Measurements from ENCODE around the gene CRHR2.

The CRHR2 gene

GRCh38 chr7:30707391-30708357, 25.4 kb upstream of the CRHR2 start:
- no peak for DNase-seq (ENCODE audit: low read depth)
- TF ChIP-seq CTCF (conservative IDR thresholded peaks at IDR 0.05; ENCODE audit: low read depth, low read length) = no peak
- no peak overlapping the region for H3K4me3 ChIP-seq (ENCODE audit: low read length)

DNA sequence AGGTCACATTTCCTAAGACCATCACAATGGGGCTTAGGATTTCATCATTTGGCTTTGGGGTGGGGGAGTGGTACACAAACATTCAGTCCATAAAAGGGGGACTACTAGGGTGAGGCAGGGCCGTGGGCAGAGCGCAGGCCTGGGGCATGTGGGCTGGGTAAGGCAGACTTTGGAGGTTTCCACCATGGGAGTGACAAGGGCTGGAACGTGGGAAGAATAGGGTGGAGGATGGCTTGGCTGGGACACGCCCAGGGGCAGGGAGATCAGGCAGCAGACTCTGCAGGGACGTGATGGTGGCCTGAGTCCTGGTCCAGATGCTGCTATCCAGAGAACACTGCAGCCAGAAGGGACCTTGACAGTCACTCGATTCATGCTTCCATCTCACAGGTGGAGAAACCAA, 24.7 kb upstream of the CRHR2 start:
- H3K4me3 ChIP-seq (ENCODE audit: low read length) = no peak overlapping the region
- DNase-seq (ENCODE audit: low read depth) = no peak
- TF ChIP-seq CTCF (conservative IDR thresholded peaks at IDR 0.05; ENCODE audit: low read depth, low read length) = no peak

DNA sequence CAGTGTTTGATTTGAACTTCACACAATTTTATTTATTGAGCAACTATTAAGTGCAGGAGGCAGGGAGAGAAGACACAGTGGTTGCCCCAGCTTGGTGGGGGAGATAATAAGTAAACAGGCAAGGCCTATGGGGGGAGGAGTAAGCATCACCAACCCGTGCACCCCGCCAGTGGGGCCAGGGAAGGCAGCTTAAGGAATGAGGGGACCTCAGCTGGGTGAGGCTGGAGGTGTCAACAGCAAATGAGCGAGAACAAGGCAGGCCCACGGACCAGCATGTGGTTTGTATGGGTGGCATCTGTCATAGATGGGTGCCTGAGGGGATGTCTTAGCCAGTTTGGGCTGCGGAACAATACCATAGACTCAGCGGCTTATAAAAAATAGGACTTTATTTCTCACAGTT, 24.1 kb upstream of the CRHR2 start:
- no peak overlapping the region for H3K4me3 ChIP-seq (ENCODE audit: low read length)
- DNase-seq (ENCODE audit: low read depth) = no peak
- TF ChIP-seq CTCF (conservative IDR thresholded peaks at IDR 0.05; ENCODE audit: low read depth, low read length) = no peak

DNA sequence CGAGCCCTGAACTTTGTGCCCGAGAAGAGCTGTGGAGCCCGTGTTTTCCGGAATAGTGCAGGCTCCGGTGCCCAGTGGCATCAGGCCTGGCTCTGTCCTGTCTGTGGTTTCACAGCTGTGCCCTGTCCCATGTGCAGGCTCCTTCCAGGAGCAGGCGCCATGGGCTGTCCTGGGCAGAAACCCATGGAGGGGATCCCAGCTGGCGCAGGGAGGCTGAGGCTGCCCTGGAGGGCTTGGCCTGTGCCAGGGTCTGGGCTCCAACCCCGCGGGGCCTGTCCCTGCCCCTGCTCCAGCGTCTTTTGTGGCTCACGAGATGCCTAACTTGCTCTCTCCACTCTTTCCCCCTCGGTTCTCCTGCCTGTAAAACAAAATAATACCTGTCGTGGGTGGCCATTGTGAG, 23.3 kb upstream of the CRHR2 start:
- no peak for DNase-seq (ENCODE audit: low read depth)

GRCh38 chr7:30705008-30705407, 22.8 kb upstream of the CRHR2 start:
- DNase-seq (ENCODE audit: low read depth) = no peak
- TF ChIP-seq CTCF (conservative IDR thresholded peaks at IDR 0.05; ENCODE audit: low read depth, low read length) = no peak
- no peak overlapping the region for H3K4me3 ChIP-seq (ENCODE audit: low read length)

More for the DNA sequence above, 23.3 kb upstream of the CRHR2 start:
- H3K4me3 ChIP-seq (ENCODE audit: low read length) = no peak overlapping the region
- TF ChIP-seq CTCF (conservative IDR thresholded peaks at IDR 0.05; ENCODE audit: low read depth, low read length) = no peak

DNA sequence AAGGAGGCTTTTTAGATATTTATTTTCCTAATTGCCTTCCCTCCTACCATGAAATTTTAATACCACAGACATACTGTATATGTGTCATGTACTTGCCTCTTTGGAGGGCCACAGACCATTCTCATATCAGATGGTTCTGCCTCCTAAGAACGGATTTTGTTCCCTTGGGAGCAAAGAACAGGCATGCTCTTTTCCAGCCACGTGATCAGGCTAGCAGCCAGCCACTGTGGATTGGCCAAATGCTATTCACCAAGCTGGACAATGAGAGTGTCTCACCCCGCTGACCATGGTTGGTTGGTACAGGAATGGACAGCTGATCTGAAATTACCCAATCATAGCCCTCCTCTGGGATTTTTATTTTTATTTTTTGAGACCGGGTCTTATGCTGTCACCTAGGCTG, 21.5 kb upstream of the CRHR2 start:
- no peak for TF ChIP-seq CTCF (conservative IDR thresholded peaks at IDR 0.05; ENCODE audit: low read depth, low read length)
- no peak overlapping the region for H3K4me3 ChIP-seq (ENCODE audit: low read length)
- no peak for DNase-seq (ENCODE audit: low read depth)

DNA sequence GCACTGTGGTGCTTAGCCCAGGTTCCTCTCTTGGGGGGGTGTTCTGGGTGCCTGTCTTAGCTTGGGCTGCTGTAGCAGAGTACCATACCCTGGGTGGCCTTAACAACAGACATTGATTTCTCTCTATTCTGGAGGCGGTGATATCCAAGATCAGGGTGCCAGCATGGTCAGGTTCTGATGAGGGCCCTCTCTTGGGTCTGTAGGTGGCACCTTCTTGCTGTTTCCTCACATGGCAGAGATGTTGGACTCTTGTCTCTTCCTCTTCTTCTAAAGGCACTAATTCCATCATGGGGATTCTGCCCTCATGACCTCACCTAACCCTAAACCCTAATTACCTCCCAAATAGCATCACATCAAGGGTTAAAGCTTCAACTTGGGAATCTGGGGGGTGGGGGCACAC, 19.9 kb upstream of the CRHR2 start:
- no peak overlapping the region for H3K4me3 ChIP-seq (ENCODE audit: low read length)
- no peak for TF ChIP-seq CTCF (conservative IDR thresholded peaks at IDR 0.05; ENCODE audit: low read depth, low read length)
- DNase-seq (ENCODE audit: low read depth) = no peak

All from retinal pigment epithelial cell (primary cell).